HCT116 (cell line): ENCODE measurements around the gene FTO. TPM values are rescaled to one million over a fixed set of nuclear protein-coding genes. Genes with fewer than 3 reads are reported as not detected.

Source experiments
- ATAC-seq: fragments of 200-7000 bp; cut with Tn5 transposase; 2 replicates; pipeline ENCODE4 v1.9.1; 2020; ENCODE audit warnings: mild to moderate bottlenecking, moderate library complexity
- BruUV-seq: library from RNA; stranded (reverse); fragments of 400-500 nt; replicated peaks from 2 replicates; lab custom pipeline; 2021; lab: Mats Ljungman, UMichigan
- CTCF ChIA-PET: fragments of 300-600 bp; sonication (Branson Sonifier 250); formaldehyde crosslinking; loops from one replicate; lab custom pipeline; 2021; ENCODE audit warnings: antibody characterized with exemption; lab: Charles Lee
- POLR2A ChIA-PET: fragments of 300-600, 350-600 bp; sonication (Branson Sonifier 250); formaldehyde crosslinking; loops from one replicate; lab custom pipeline; 2021; ENCODE audit warnings: antibody characterized with exemption; lab: Charles Lee
- RAD21 ChIA-PET, 2 experiments: fragments of 300-600 bp; sonication (Branson Sonifier 250); formaldehyde crosslinking; loops; one replicate each; lab custom pipeline; 2023; ENCODE audit warnings: low total read pairs in 2 of 2; ENCODE audit not compliant: uncharacterized antibody in 2 of 2, unreplicated experiment in 2 of 2, low non-redundant PET in 1 of 2; lab: Charles Lee
- DNase-seq: peaks from one replicate; pipeline ENCODE4 v3.0.0-alpha.2; 2010; ENCODE audit warnings: low read depth, low spot score
- H2AFZ ChIP-seq: fragments of 200-600 bp; shearing (Covaris generic), sonication (generic); 2 replicates; pipeline ENCODE4 v1.6.1; 2017; ENCODE audit warnings: low read depth, mixed run types, mixed read lengths, antibody characterized with exemption, low read length; ENCODE audit not compliant: poor library complexity, severe bottlenecking
- H3K27ac ChIP-seq: 2 replicates; pipeline ENCODE4 v1.5.1; 2012; ENCODE audit warnings: low read depth, low read length
- H3K27me3 ChIP-seq: fragments of 200-600 bp; sonication (generic); 2 replicates; pipeline ENCODE4 v1.6.1; 2016; ENCODE audit warnings: mixed run types, low read length, mixed read lengths; ENCODE audit not compliant: insufficient read depth
- H3K36me3 ChIP-seq, 2 experiments: fragments of 200-500 bp in 1 of 2; fragments of 200-600 bp in 1 of 2; sonication (Bioruptor generic) in 1 of 2; sonication (generic) in 1 of 2; 2 replicates each; pipeline versions ENCODE4 v1.5.1 to v1.6.1; 2014 to 2016; ENCODE audit warnings: low read length in 2 of 2, inconsistent platforms in 1 of 2, mixed read lengths in 1 of 2, mixed run types in 1 of 2; ENCODE audit not compliant: insufficient read depth in 2 of 2, control insufficient read depth in 1 of 2
- H3K4me1 ChIP-seq, 2 experiments: fragments of 200-600 bp in 1 of 2; sonication (generic) in 1 of 2; 2 replicates each; pipeline versions ENCODE4 v1.5.1 to v1.6.1; 2012 to 2017; ENCODE audit warnings: low read length in 2 of 2, inconsistent platforms in 1 of 2, mild to moderate bottlenecking in 1 of 2, mixed read lengths in 1 of 2, mixed run types in 1 of 2, moderate library complexity in 1 of 2; ENCODE audit not compliant: insufficient read depth in 2 of 2, control insufficient read depth in 1 of 2
- H3K4me2 ChIP-seq: fragments of 200-600 bp; sonication (generic); 2 replicates; pipeline ENCODE4 v1.6.1; 2017; ENCODE audit warnings: mixed run types, low read length, mixed read lengths
- H3K4me3 ChIP-seq, 2 experiments: fragments of 200-600 bp in 1 of 2; sonication (generic) in 1 of 2; replicated peaks in 1 of 2; 2 replicates each; pipeline ENCODE4 v1.5.1; 2011 to 2016; ENCODE audit warnings: low read length in 2 of 2, control low read depth in 1 of 2, low read depth in 1 of 2, mild to moderate bottlenecking in 1 of 2, mixed read lengths in 1 of 2, mixed run types in 1 of 2
- H3K79me2 ChIP-seq: fragments of 200-600 bp; sonication (generic); 2 replicates; pipeline ENCODE4 v1.6.1; 2017; ENCODE audit warnings: mild to moderate bottlenecking, mixed run types, low read length, moderate library complexity, mixed read lengths; ENCODE audit not compliant: insufficient read depth
- H3K9ac ChIP-seq: fragments of 200-600 bp; sonication (generic); 2 replicates; pipeline ENCODE4 v1.6.1; 2016; ENCODE audit warnings: low read length, mixed read lengths
- H3K9me2 ChIP-seq: fragments of 200-600 bp; sonication (generic), shearing (Covaris generic); 2 replicates; pipeline ENCODE4 v1.6.1; 2017; ENCODE audit warnings: mixed run types, mild to moderate bottlenecking, moderate library complexity; ENCODE audit not compliant: insufficient read depth
- H3K9me3 ChIP-seq, 2 experiments: fragments of 200-500 bp in 1 of 2; fragments of 200-600 bp in 1 of 2; sonication (Bioruptor generic) in 1 of 2; sonication (generic) in 1 of 2; 2 replicates each; pipeline ENCODE4 v1.6.1; 2014 to 2017; ENCODE audit warnings: low read length in 2 of 2, mixed read lengths in 2 of 2, inconsistent platforms in 1 of 2, low read depth in 1 of 2, mild to moderate bottlenecking in 1 of 2, mixed run types in 1 of 2, moderate library complexity in 1 of 2; ENCODE audit not compliant: control insufficient read depth in 1 of 2, insufficient read depth in 1 of 2
- H4K20me1 ChIP-seq: fragments of 200-600 bp; sonication (generic), shearing (Covaris generic); 2 replicates; pipeline ENCODE4 v1.6.1; 2017; ENCODE audit warnings: mixed run types, mild to moderate bottlenecking, moderate library complexity; ENCODE audit not compliant: insufficient read depth
- CBX3 ChIP-seq: IDR thresholded peaks from 2 replicates; pipeline ENCODE4 v1.6.1; 2012; ENCODE audit warnings: low read depth
- CEBPB ChIP-seq: IDR thresholded peaks from 2 replicates; pipeline ENCODE4 v1.6.1; 2012; ENCODE audit warnings: low read depth
- ELF1 ChIP-seq: IDR thresholded peaks from 2 replicates; pipeline ENCODE4 v1.6.1; 2012; ENCODE audit warnings: low read depth, borderline replicate concordance
- EZH2 ChIP-seq: fragments of 200-600 bp; sonication (generic); IDR thresholded peaks from 2 replicates; pipeline ENCODE4 v1.6.1; 2017; ENCODE audit warnings: antibody characterized with exemption, mixed run types
- FOSL1 ChIP-seq: IDR thresholded peaks from 2 replicates; pipeline ENCODE4 v1.6.1; 2012; ENCODE audit warnings: low read depth
- POLR2AphosphoS5 ChIP-seq: IDR thresholded peaks from 2 replicates; pipeline ENCODE4 v1.6.1; 2011; ENCODE audit warnings: mild to moderate bottlenecking, low read depth, low read length, moderate library complexity
- SRF ChIP-seq: IDR thresholded peaks from 2 replicates; pipeline ENCODE4 v1.6.1; 2012; ENCODE audit warnings: low read depth
- TCF7L2 ChIP-seq: IDR thresholded peaks from 2 replicates; pipeline ENCODE4 v1.7.0; 2011; ENCODE audit warnings: borderline replicate concordance, inconsistent platforms; ENCODE audit not compliant: insufficient read depth, insufficient read length; ENCODE audit errors: extremely low read depth
- intact Hi-C: fragments of 100-400 bp; cut with micrococcal nuclease; formaldehyde crosslinking; loops from 2 replicates; pipeline ENCODE4 v1.10.0; 2022
- total RNA-seq: library from RNA; stranded (reverse); gene quantifications from one replicate; pipeline ENCODE4 v1.2.1, GENCODE V29; 2021; ENCODE audit not compliant: unreplicated experiment
- TF ChIP-seq, protein P1 (sequence below): IDR thresholded peaks from 2 replicates; pipeline ENCODE4 v1.6.1; 2012; ENCODE audit warnings: low read depth
- TF ChIP-seq, protein P2 (sequence below): IDR thresholded peaks from 2 replicates; pipeline ENCODE4 v1.6.1; 2012

FTO gene
- total RNA-seq, 1 experiment from 2014 or later = 55.2 TPM

DNA sequence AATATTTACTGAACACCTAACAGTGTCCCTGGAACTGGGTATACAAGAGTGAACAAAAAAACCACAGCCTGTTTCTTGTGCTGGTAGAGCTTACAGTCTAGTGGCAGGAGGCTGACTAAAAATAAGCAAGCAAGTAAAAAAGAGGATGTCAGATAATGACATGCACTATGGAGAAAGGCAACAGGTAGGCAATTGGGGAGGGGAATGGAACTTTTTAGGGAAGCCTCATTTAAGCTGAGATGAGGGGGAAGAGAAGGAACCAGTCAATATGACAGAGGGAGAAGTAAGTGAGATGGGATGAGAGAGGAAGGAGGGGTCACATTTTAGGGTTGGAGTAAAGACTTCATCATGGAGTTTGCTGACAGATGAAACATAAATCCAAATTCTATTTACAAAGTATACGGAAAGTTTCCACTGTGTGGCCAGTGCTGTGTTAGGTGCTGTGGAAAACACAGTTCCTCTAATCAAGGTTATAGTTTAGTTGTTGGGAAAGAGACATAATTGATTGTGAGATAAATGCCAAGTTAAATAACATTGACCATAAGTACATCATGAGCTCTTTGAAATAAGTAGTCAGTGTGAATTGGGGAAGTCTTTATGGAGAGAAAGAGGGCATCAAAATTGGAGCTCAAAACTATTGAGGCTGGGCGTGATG is 251.4 kb downstream of the FTO start:
- H3K9ac ChIP-seq = no peak overlapping the region
- no peak overlapping the region for H3K4me2 ChIP-seq
- CTCF ChIA-PET = no interaction called here
- H3K4me3 ChIP-seq = no peak overlapping the region
- POLR2A ChIA-PET = no interaction called here
- H4K20me1 ChIP-seq = no peaks in the 10 kb centered on the region
- no peaks in the 10 kb centered on the region for H3K9me3 ChIP-seq
- ATAC-seq (no peak), DNase-seq (no peak)
- H2AFZ ChIP-seq = no peak overlapping the region
- TF ChIP-seq ELF1 = no peak
- no peak for TF ChIP-seq POLR2AphosphoS5
- TF ChIP-seq, protein P1, sequence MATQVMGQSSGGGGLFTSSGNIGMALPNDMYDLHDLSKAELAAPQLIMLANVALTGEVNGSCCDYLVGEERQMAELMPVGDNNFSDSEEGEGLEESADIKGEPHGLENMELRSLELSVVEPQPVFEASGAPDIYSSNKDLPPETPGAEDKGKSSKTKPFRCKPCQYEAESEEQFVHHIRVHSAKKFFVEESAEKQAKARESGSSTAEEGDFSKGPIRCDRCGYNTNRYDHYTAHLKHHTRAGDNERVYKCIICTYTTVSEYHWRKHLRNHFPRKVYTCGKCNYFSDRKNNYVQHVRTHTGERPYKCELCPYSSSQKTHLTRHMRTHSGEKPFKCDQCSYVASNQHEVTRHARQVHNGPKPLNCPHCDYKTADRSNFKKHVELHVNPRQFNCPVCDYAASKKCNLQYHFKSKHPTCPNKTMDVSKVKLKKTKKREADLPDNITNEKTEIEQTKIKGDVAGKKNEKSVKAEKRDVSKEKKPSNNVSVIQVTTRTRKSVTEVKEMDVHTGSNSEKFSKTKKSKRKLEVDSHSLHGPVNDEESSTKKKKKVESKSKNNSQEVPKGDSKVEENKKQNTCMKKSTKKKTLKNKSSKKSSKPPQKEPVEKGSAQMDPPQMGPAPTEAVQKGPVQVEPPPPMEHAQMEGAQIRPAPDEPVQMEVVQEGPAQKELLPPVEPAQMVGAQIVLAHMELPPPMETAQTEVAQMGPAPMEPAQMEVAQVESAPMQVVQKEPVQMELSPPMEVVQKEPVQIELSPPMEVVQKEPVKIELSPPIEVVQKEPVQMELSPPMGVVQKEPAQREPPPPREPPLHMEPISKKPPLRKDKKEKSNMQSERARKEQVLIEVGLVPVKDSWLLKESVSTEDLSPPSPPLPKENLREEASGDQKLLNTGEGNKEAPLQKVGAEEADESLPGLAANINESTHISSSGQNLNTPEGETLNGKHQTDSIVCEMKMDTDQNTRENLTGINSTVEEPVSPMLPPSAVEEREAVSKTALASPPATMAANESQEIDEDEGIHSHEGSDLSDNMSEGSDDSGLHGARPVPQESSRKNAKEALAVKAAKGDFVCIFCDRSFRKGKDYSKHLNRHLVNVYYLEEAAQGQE = no peak
- TF ChIP-seq, protein P2, sequence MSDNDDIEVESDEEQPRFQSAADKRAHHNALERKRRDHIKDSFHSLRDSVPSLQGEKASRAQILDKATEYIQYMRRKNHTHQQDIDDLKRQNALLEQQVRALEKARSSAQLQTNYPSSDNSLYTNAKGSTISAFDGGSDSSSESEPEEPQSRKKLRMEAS = no peak
- no peak for TF ChIP-seq TCF7L2
- TF ChIP-seq FOSL1 = no peak
- TF ChIP-seq CEBPB = no peak
- no peak for TF ChIP-seq EZH2
- no peak for TF ChIP-seq CBX3
- no peak for TF ChIP-seq SRF
- no peaks in the 10 kb centered on the region for H3K4me1 ChIP-seq
- intact Hi-C loops = no loop called here
- no peaks in the 10 kb centered on the region for H3K27me3 ChIP-seq
- RAD21 ChIA-PET = no interaction called here
- no peaks in the 10 kb centered on the region for H3K36me3 ChIP-seq
- no TSS peak for BruUV-seq
- H3K79me2 ChIP-seq = no peaks in the 10 kb centered on the region
- H3K27ac ChIP-seq = no peak overlapping the region
- no peaks in the 10 kb centered on the region for H3K9me2 ChIP-seq
